ENCODE results near the gene UNC5A. TPM values are rescaled to one million over a fixed set of nuclear protein-coding genes. Genes with fewer than 3 reads are reported as not detected.

Gene UNC5A
- polyA plus RNA-seq, 1 of the 3 experiments (the other 2 are of a cell fraction): 0.46 TPM

- Histone ChIP-seq H4K20me1 (ENCODE audit: insufficient read depth) (no peaks in the 10 kb centered on the region), H3K4me3 (ENCODE audit: low read depth in 2 of 2, low read length in 1 of 2) (no peak overlapping the region), H3K27me3 (ENCODE audit: insufficient read depth) (no peaks in the 10 kb centered on the region), H3F3A (replicated peaks; ENCODE audit: insufficient read depth) (no peaks in the 10 kb centered on the region), H3K4me2 (no peak overlapping the region), H3K9me3 (no peaks in the 10 kb centered on the region), H3K27ac (ENCODE audit: low read depth in 2 of 2, low read length in 1 of 2) (no peak overlapping the region), H3K9me2 (no peaks in the 10 kb centered on the region), H3K36me3 (replicated peaks in 1 of 2; ENCODE audit: control insufficient read depth in 1 of 2, insufficient read depth in 2 of 2, low read length in 1 of 2) (no peaks in the 10 kb centered on the region), H2AFZ (ENCODE audit: low read depth) (no peak overlapping the region), H3K79me2 (ENCODE audit: insufficient read depth) (no peaks in the 10 kb centered on the region), H3K4me1 (ENCODE audit: control insufficient read depth in 1 of 2, insufficient read depth in 2 of 2, low read depth in 1 of 2, low read length in 1 of 2) (peaks cover 0 to 24% of the 10 kb centered on the region in 2 experiments; a peak in 1 of 4 replicates), H3K9ac (no peak overlapping the region)
- TF ChIP-seq MEF2A (IDR thresholded peaks at IDR 0.05; ENCODE audit: borderline replicate concordance, low read depth): no peak
- TF ChIP-seq PBX3 (IDR thresholded peaks at IDR 0.05): no peak
- no peak for TF ChIP-seq CHD2 (IDR thresholded peaks at IDR 0.05; ENCODE audit: low read length, partially characterized antibody)
- no peak for TF ChIP-seq RFX5 (IDR thresholded peaks at IDR 0.05; ENCODE audit: low read length)
- TF ChIP-seq, protein P1, sequence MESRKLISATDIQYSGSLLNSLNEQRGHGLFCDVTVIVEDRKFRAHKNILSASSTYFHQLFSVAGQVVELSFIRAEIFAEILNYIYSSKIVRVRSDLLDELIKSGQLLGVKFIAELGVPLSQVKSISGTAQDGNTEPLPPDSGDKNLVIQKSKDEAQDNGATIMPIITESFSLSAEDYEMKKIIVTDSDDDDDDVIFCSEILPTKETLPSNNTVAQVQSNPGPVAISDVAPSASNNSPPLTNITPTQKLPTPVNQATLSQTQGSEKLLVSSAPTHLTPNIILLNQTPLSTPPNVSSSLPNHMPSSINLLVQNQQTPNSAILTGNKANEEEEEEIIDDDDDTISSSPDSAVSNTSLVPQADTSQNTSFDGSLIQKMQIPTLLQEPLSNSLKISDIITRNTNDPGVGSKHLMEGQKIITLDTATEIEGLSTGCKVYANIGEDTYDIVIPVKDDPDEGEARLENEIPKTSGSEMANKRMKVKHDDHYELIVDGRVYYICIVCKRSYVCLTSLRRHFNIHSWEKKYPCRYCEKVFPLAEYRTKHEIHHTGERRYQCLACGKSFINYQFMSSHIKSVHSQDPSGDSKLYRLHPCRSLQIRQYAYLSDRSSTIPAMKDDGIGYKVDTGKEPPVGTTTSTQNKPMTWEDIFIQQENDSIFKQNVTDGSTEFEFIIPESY (IDR thresholded peaks at IDR 0.05; ENCODE audit: borderline replicate concordance, low read depth): no peak
- no peak for TF ChIP-seq TAF1 (IDR thresholded peaks at IDR 0.05; ENCODE audit: borderline replicate concordance, low read depth, low read length)
- no peak for TF ChIP-seq FOXJ3 (CRISPR knock-in tag; IDR thresholded peaks at IDR 0.05)
- no peak for TF ChIP-seq SMC3 (IDR thresholded peaks at IDR 0.05; ENCODE audit: low read depth, low read length)
- TF ChIP-seq YY1 (IDR thresholded peaks at IDR 0.05; ENCODE audit: low read depth): no peak
- no peak for TF ChIP-seq IRF3 (IDR thresholded peaks at IDR 0.05; ENCODE audit: low read depth, low read length)
- no peak for TF ChIP-seq SIN3A (IDR thresholded peaks at IDR 0.05; ENCODE audit: borderline replicate concordance, low read depth, low read length)
- TF ChIP-seq EP300 (IDR thresholded peaks at IDR 0.05; ENCODE audit: borderline replicate concordance in 1 of 2, low read depth in 1 of 2, low read length in 1 of 2): no peak
- no peak for TF ChIP-seq RAD21 (IDR thresholded peaks at IDR 0.05; ENCODE audit: low read length)
- TF ChIP-seq FOXM1 (IDR thresholded peaks at IDR 0.05; ENCODE audit: low read depth): no peak
- no peak for TF ChIP-seq FOSL2 (IDR thresholded peaks at IDR 0.05; ENCODE audit: borderline replicate concordance, low read depth)
- TF ChIP-seq, protein P2, sequence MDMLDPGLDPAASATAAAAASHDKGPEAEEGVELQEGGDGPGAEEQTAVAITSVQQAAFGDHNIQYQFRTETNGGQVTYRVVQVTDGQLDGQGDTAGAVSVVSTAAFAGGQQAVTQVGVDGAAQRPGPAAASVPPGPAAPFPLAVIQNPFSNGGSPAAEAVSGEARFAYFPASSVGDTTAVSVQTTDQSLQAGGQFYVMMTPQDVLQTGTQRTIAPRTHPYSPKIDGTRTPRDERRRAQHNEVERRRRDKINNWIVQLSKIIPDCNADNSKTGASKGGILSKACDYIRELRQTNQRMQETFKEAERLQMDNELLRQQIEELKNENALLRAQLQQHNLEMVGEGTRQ (IDR thresholded peaks at IDR 0.05; ENCODE audit: borderline replicate concordance, low read depth, low read length): no peak
- no peak for TF ChIP-seq TEAD4 (IDR thresholded peaks at IDR 0.05; ENCODE audit: borderline replicate concordance, insufficient read depth)
- no peak for TF ChIP-seq RXRA (IDR thresholded peaks at IDR 0.05; ENCODE audit: borderline replicate concordance, low read depth)
- no peak for TF ChIP-seq NFIC (IDR thresholded peaks at IDR 0.05; ENCODE audit: borderline replicate concordance)
- TF ChIP-seq MXI1 (IDR thresholded peaks at IDR 0.05; ENCODE audit: low read depth, low read length): no peak
- no peak for DNase-seq
- CTCF ChIA-PET: interaction anchor here (0.6 to 2.0 kb wide), 6 partner anchors 8 to 721 kb away, joined by 3 to 9 read pairs (median 4); no protein-coding TSS in a partner anchor
- 76% methylated on average over 11 of the region's 21 CpGs for WGBS (ENCODE audit: low lambda C conversion rate)
- POLR2A ChIA-PET: interaction anchor here (0.6 kb wide), 1 partner anchor 72 kb away, joined by 3 read pairs; no protein-coding TSS in a partner anchor
These were observed 67.5 kb downstream of the UNC5A start for GRCh38 chr5:176877793-176878331.
